HG03469 (cell line): ENCODE data around the gene ELL2.
A peak's percentile ranks its signal among the peaks of the same experiment; 100 is the strongest.
"Not testable (repeated sequence)": the region's sequence is repeated elsewhere in the genome, so short reads cannot be mapped to it uniquely, and the experiment has no call there.

Source experiments
- ATAC-seq: cut with Tn5 transposase; IDR thresholded peaks from one replicate; pipeline ENCODE4 v1.9.1; 2021; ENCODE audit warnings: mild to moderate bottlenecking, moderate library complexity, moderate number of reproducible peaks; ENCODE audit not compliant: unreplicated experiment

Gene ELL2

GRCh38 chr5:95862671-95863382 is 98.8 kb downstream of the ELL2 start:
- ATAC-seq: no peak

- ATAC-seq: no peak
These were observed 99.6 kb downstream of the ELL2 start for GRCh38 chr5:95861864-95862561.

- ATAC-seq: no peak
These were observed 100.3 kb downstream of the ELL2 start for GRCh38 chr5:95861221-95861863.

DNA sequence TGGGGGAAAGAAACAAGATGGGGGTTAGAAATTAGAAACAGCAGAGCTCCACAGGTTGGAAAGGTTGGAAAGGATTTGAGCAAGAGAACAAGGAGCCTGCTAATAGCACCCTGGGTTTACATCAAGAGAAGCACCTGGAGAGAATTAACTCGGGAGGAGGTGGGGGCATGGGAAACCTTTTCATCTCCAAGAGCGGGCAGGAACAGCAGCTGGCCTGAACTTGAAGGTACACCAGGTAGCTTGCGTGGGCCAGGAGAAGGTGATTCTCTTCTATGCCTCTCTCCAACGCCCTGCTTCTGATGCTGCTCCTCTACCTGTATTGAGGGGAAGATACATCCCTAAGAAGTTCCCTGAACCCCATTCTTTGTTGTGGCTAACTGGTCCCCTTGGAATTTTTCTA is 102.0 kb downstream of the ELL2 start:
- ATAC-seq: no peak

- ATAC-seq: peak; percentile 72
These were observed 102.7 kb downstream of the ELL2 start for GRCh38 chr5:95858661-95859595.

- no peak for ATAC-seq
These were observed 103.6 kb downstream of the ELL2 start for GRCh38 chr5:95858023-95858461.

DNA sequence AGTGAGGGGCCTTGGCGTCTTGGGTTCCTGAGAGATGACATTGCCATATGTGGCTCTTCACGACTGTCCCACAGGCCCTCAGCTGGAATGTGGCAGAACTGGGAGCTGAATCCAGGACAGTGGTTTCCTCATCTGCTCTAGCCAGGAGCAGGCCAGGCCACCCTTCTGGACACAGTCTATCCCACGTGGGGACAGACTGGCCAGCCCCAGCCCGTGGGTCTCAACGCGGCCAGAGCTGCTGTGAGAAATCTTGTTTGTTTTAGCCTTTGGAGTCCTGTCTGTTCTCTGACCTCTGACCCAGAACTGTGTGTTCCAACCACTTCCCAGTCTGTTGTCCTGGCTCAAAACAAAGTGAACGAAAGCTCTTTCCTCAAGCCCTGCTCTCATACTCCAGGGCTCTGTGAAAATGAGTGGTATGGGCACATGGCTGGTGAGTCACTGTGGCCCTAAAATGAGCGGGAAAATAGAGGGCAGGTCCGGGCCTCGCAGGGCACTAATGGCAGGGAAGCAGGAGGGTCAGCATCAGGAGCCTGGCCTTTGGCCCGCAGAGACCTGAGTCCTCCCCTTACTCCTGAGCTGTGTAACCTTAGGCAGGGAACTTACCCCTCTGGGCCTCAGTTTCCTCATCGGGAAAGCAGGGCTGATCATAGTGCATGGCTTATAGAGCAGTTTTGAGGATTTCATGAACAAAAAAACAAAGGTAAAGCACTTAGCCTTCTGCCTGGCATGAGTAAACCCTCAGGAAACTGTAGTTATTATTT is 104.3 kb downstream of the ELL2 start:
- no peak for ATAC-seq

DNA sequence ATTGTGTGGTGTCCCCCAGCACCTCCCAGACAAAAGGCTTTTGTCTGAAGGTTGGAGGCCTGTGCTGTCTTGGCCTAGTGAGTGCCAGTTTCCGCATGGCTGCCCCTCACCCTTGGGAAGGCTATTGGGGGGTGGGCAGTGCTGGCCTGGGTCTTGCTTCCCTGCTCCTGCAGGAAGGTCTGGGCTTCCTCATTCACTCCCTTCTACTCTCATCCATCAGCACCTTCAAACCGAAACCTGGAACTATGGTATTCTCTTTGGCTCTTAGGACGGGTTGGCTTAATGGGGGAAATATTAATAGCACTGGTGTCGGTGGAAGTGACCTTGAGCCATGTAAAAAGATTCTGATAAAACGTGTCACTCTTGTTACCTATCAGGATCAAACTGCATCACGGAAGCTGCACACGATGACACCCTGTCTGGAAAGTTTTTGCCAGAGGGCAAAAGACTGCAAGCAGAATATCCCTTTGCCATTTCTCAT is 105.1 kb downstream of the ELL2 start:
- no peak for ATAC-seq

- no peak for ATAC-seq
These were observed 108.2 kb downstream of the ELL2 start for GRCh38 chr5:95853490-95853889.

GRCh38 chr5:95852567-95852966 is 109.1 kb downstream of the ELL2 start:
- ATAC-seq: no peak

DNA sequence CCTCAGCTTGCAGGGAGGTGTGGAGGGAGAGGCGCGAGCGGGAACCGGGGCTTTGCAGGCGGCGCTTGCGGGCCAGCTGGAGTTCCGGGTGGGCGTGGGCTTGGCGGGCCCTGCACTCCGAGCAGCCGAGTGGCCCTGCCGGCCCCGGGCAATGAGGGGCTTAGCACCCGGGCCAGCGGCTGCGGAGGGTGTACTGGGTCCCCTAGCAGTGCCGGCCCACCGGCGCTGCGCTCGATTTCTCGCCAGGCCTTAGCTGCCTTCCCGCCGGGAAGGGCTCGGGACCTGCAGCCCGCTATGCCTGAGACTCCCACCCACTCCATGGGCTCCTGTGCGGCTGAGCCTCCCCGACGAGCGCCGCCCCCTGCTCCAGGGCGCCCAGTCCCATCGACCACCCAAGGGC is 110.5 kb downstream of the ELL2 start:
- not testable (repeated sequence) for ATAC-seq

- ATAC-seq: no peak
These were observed 111.2 kb downstream of the ELL2 start for GRCh38 chr5:95850391-95850894.

GRCh38 chr5:95848701-95849100 is 113.0 kb downstream of the ELL2 start:
- ATAC-seq: no peak

DNA sequence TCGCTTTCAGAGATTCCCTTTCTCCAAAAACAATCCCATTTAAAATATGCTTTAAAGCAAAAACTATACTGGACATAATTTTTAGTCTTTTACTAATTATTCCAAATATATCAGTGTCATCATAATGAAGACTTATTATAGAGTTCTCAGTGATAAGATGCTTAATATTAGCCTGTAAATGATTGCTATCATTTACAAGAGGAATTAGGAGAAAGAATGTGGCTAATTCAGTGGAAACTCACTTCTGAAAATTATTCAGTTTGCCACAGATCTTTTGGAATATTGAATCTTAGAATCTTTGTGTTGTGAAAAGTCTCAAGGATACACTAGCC is 114.4 kb downstream of the ELL2 start:
- no peak for ATAC-seq

DNA sequence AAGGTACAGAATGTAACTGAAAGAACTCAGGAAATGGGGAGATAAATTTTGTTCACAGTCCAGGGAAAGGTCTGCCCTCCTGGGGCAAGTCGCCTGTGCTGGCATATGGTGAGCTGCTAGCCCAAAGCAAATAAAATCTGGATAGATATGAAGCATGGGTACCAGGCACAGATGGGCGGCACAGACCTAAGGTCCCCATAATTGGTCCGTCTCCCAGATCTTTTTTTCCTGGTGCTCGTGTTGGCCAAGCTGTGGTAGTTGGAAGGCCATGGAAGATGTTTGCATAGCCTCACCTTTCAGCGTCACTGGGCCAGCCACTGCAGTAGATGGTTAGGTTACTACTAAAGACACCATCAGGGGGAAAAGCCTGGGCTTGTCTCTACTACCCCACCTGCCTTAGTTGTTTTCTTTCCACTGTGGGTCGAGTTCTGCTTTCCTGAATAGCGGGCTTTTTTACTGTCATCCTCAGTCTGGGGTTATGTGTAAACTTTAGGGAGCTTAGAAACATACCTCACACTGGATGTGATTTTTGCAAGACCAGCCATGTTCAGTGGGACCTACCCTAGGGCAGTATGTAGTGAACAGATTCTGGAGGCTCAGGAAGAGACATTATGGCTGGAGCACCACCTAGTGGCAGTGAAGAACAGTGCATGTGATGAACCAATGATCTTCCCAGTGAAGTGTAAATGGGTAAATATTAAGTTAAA is 114.9 kb downstream of the ELL2 start:
- ATAC-seq: peak; percentile 80

GRCh38 chr5:95845391-95845790 is 116.3 kb downstream of the ELL2 start:
- no peak for ATAC-seq

DNA sequence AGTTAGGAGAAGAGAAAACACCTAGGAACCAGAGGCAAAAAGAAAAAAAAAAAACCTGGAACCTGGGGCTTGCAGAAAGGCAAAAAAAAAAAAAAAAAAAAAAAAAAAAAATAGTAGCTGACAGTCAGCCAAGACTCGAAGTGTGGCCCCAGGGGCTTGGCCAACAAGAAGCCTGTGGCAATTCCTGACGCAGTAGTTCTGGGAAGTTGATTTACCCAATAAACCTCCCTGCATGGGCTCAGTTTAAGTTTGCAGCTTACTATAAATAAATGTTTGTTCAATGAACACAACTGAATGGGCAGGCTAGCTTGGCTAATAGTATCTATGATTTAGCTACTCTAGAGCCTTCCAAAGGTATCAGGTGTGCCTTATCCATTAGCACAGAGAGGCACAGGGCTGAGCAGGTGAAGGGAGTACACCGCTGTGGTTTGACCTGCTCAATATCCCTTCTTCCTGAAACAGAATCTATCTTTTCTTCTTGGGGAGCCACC is 117.9 kb downstream of the ELL2 start:
- no peak for ATAC-seq

GRCh38 chr5:95842854-95843544 is 118.7 kb downstream of the ELL2 start:
- peak; percentile 74 for ATAC-seq
